Sigmoid colon (tissue), 4 donors: ENCODE measurements around the gene SNAP29.

Source experiments
- CTCF ChIP-seq, 4 experiments: fragments of 450-650 bp in 3 of 4; fragments of 200-600 bp in 1 of 4; IDR thresholded peaks; one replicate each; pipeline ENCODE4 v1.5.1; 2016 to 2019; ENCODE audit warnings: antibody characterized with exemption in 4 of 4, mild to moderate bottlenecking in 3 of 4, moderate library complexity in 2 of 4
- EP300 ChIP-seq, 4 donors: sonication (generic); formaldehyde crosslinking; IDR thresholded peaks; one replicate each; pipeline ENCODE4 v1.6.1; 2017; ENCODE audit warnings: antibody characterized with exemption in 4 of 4
- POLR2A ChIP-seq, 2 donors: fragments of 450-650 bp; IDR thresholded peaks; one replicate each; pipeline ENCODE4 v1.6.1; 2016; ENCODE audit warnings: antibody characterized with exemption in 2 of 2, mild to moderate bottlenecking in 2 of 2, moderate library complexity in 2 of 2

- TF ChIP-seq CTCF (IDR thresholded peaks at IDR 0.05): no peak
- TF ChIP-seq POLR2A (IDR thresholded peaks at IDR 0.05): no peak
- no peak for TF ChIP-seq EP300 (IDR thresholded peaks at IDR 0.05)
Measured at GRCh38 chr22:20868025-20868962, 9.5 kb downstream of the SNAP29 start.
